Raji (cell line): Measurements from ENCODE around the gene NLK.

Source experiments
- POLR2A ChIP-seq: IDR thresholded peaks from 2 replicates; pipeline ENCODE4 v1.6.1; 2011; ENCODE audit warnings: low read depth, low read length, control low read depth; ENCODE audit not compliant: insufficient read depth

Gene NLK

GRCh38 chr17:28090551-28090950, 48.1 kb downstream of the NLK start:
- no peak for TF ChIP-seq POLR2A

DNA sequence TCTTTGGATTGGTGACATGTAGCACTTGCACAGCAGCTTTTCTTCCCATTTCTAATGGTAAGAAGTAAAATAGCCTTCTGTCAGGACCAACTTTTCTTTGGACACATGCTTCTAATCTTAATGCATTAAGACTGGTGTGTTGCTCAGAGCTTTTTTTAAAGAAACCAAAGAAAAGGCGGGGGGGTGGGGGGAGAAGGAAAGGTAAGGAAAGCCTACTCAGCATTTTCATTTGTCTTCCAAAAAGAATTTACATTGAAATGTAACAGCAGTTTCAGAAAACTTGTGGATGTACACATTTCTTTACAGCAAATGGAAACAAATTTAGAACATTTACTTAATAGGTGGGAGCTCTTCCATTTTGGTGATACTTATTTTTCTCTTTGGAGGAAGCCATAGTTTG, 49.6 kb downstream of the NLK start:
- no peak for TF ChIP-seq POLR2A

- TF ChIP-seq POLR2A = no peak
These were observed 51.7 kb downstream of the NLK start for GRCh38 chr17:28093999-28094716.

DNA sequence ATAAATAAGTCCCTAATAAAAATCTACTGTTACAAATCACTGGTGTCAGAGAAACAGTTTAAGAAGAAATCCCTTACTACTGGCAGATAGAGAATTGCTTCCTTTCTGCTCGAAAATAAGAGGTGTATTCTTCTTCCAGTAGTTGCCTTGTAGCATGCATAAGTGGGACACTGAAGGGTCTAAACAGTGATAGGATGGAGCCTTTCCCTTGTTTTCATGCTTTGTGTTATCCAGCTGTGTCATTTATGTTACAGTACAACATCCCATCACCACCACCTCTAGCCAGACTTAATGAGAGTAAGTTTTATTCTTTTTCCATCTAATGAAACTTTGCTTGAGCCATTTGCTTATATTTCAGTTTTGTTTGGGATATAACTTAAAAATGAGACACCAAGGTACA, 54.3 kb downstream of the NLK start:
- no peak for TF ChIP-seq POLR2A

DNA sequence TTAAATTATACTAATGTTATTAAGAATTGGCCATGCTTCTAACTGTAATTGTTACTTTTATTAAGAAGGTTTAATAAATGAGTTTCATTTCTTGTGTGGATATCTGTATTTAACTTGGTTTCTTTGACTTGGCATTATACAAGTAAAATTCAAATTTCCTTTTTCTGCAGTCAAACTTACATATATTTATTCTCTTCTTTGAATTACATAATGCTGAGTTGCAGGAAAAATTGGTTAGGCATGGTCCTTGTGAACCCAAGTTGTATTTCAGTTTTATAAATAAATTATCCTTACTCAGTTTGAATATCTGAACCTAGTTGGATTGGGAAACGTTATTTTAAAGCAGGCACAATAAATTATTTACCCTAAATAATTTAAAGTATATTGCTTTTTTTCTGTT, 54.8 kb downstream of the NLK start:
- no peak for TF ChIP-seq POLR2A

- TF ChIP-seq POLR2A = no peak
These were observed 55.4 kb downstream of the NLK start for GRCh38 chr17:28097901-28098300.

- no peak for TF ChIP-seq POLR2A
These were observed 57.8 kb downstream of the NLK start for GRCh38 chr17:28100251-28100650.

GRCh38 chr17:28100936-28101335, 58.5 kb downstream of the NLK start:
- TF ChIP-seq POLR2A = no peak

DNA sequence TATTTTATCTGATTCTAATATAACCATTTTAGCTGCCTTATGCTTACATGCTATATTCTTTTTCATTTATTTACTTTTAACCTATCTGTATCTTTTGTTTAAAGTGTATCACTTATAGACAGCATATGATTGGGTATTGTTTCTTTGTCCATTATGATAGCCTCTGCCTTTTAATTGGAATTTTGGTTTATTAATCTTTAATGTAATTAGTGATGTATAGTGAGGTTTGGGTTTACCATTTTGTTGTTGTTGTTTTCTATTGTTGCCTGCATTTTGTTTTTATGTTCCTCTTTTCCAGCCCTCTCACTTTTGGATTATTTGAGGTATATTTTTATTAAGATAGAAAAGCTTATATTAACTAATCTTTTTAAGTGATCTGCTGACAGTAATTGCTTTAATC, 59.4 kb downstream of the NLK start:
- TF ChIP-seq POLR2A = no peak

- no peak for TF ChIP-seq POLR2A
These were observed 63.0 kb downstream of the NLK start for GRCh38 chr17:28105501-28105900.

- TF ChIP-seq POLR2A = no peak
These were observed 67.7 kb downstream of the NLK start for GRCh38 chr17:28110184-28110583.

GRCh38 chr17:28112181-28112580, 69.7 kb downstream of the NLK start:
- TF ChIP-seq POLR2A = no peak

DNA sequence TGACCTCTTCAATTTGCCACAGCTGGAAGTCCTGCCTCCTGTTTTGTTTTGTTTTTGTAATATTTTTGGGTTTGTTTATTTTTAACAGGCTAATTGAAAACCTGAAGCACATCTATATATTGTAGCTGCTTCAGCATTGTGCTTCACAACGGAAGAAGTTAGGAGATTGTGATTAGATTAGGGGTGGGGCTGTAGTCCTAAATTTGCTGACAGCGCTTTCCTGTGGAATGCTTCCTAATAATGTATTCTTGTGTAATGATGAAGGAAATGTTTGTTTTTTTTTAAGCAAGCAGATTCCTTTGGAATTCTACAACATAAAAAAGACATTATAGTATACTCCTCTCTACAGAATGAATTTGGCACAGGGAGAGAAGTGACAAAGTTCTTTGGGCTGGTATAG, 70.1 kb downstream of the NLK start:
- TF ChIP-seq POLR2A = no peak

- TF ChIP-seq POLR2A = no peak
These were observed 70.8 kb downstream of the NLK start for GRCh38 chr17:28113269-28113668.

GRCh38 chr17:28115046-28115445, 72.6 kb downstream of the NLK start:
- TF ChIP-seq POLR2A = no peak

DNA sequence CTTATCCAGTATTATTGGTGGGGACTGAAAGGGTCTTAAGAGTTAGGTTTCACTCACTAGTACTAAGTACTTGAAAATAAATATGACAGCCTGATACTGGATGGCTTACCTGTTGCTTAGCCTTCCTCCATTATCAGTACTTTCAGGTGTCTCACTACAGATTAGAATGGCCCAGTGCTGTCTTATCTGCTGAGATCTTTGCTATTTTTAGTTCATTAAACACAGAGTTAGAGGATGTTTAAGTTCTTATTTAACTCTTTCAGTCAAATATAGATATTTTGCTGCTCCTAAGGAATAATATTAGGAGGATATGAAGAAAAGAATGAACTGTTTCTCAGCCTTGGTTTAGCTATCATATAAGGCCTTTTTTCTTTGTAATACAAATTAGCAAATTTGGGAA, 74.8 kb downstream of the NLK start:
- no peak for TF ChIP-seq POLR2A

- no peak for TF ChIP-seq POLR2A
These were observed 75.9 kb downstream of the NLK start for GRCh38 chr17:28118362-28118761.
